ENCODE data around the gene DCAF7. TPM values are rescaled to one million over a fixed set of nuclear protein-coding genes. Genes with fewer than 3 reads are reported as not detected.

Gene DCAF7
- total RNA-seq, 4 donors from 2014 or later = 24.8 to 29.7 (median 25.9) TPM

DNA sequence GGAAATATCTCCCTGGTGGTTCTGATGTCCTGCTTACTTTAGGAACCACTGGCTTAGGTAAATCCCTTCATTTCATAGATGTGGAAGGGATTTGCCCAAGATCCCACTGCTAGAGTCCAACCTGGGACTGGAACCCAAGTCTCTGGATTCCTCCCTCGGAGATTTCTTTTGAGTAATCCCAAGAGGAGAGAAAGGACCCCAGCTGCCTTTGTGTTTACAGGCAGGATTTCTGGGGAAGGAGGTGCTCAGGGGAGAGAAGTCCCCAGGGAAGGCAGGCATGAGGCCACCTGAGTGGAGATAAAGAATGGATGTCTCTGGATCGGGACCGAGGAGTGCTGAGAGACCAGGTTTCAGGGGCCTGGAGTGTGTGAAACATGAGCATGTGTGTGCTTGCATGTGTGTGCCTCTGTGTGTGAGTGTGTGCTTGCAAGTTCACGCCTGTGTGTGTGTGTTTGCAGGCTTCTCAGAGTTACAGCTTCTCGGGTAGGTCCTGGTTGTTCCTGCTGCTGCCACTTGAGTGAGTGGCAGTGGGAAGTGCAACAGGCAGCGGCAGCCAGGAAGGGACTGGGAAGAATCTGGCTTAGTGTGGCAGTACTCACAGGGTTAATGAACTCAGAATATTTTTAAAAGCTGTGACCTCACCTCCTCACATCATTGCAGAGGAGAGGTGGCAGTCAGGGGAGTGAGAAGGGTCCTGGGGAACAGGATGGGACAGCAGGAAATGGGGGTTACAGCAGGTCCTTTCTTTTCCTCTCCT is 24.9 kb upstream of the DCAF7 start:
- intact Hi-C loops (cut with DNase I) = no loop called here
- Histone ChIP-seq H3K36me3 (no peaks in the 10 kb centered on the region), H3K27ac (no peak overlapping the region), H3K9me3 (no peaks in the 10 kb centered on the region), H3K4me3 (no peak overlapping the region), H3K27me3 (peaks cover 0 to 64% (median 0%) of the 10 kb centered on the region in 4 donors), H3K4me1 (peaks cover 0 to 9% (median 5%) of the 10 kb centered on the region in 3 donors)
- WGBS, 2 donors = 47 to 57% methylated on average over 6 of the region's 6 CpGs
- no peak for TF ChIP-seq POLR2A (IDR thresholded peaks at IDR 0.05)
- TF ChIP-seq, protein P1, sequence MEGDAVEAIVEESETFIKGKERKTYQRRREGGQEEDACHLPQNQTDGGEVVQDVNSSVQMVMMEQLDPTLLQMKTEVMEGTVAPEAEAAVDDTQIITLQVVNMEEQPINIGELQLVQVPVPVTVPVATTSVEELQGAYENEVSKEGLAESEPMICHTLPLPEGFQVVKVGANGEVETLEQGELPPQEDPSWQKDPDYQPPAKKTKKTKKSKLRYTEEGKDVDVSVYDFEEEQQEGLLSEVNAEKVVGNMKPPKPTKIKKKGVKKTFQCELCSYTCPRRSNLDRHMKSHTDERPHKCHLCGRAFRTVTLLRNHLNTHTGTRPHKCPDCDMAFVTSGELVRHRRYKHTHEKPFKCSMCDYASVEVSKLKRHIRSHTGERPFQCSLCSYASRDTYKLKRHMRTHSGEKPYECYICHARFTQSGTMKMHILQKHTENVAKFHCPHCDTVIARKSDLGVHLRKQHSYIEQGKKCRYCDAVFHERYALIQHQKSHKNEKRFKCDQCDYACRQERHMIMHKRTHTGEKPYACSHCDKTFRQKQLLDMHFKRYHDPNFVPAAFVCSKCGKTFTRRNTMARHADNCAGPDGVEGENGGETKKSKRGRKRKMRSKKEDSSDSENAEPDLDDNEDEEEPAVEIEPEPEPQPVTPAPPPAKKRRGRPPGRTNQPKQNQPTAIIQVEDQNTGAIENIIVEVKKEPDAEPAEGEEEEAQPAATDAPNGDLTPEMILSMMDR (IDR thresholded peaks at IDR 0.05) = no peak
- DNase-seq = no peak

DNA sequence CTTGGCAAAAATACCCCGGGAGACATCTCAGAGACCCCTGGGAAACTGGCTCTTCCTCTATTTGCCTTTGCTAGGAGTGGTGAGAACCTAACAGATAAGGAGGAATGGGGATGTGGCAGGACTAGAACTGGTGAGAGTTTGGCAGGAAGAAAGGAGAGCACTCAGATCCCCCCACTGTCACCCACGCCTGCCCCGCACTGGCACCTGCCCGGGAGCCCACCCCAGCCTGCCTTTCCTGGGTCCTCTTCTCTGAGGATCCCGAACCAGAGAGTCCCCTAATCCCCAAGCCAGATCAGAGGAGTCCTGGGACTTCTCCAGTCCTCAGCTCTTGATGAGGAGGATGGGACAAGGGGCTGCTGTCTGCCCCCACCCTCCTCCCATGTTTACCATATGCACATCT is 23.4 kb upstream of the DCAF7 start:
- Histone ChIP-seq H3K9me3 (no peaks in the 10 kb centered on the region), H3K4me3 (no peak overlapping the region), H3K36me3 (no peaks in the 10 kb centered on the region), H3K27ac (no peak overlapping the region), H3K27me3 (peaks cover 0 to 54% (median 0%) of the 10 kb centered on the region in 4 donors), H3K4me1 (peaks cover 0 to 9% (median 5%) of the 10 kb centered on the region in 3 donors)
- intact Hi-C loops (cut with DNase I) = no loop called here
- 40 to 62% methylated on average over 2 to 5 of the region's 5 CpGs for WGBS, 2 donors
- TF ChIP-seq, protein P1 (IDR thresholded peaks at IDR 0.05) = no peak
- TF ChIP-seq POLR2A (IDR thresholded peaks at IDR 0.05) = no peak
- DNase-seq = no peak

DNA sequence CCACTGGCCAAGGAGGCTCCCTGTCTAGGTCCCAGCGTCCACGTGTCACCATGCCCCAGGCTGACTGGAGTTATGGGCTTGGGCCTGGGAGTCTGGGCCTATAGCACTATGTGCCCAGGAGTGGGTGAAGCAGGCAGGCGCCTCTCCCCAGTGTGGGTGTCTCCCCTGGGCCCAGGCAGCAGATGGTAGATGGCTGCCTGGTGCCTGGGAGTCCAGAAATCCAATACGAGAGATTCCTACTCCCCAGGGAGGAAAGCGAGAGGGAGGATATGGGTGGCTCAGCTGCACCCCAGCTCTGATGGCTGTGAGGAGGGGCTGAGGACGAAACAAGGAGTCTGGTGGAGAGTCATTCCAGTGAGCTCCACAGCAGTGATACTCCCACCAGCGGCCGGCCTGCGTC is 22.1 kb upstream of the DCAF7 start:
- 87% methylated on average over 4 to 5 of the region's 9 CpGs for WGBS, 2 donors
- no peak overlapping the region for H3K27ac ChIP-seq
- H3K27me3 ChIP-seq = peaks cover 0 to 41% (median 0%) of the 10 kb centered on the region in 4 donors
- no peak for DNase-seq
- intact Hi-C loops (cut with DNase I) = no loop called here
- H3K4me1 ChIP-seq = peaks cover 0 to 3% (median 2%) of the 10 kb centered on the region in 3 donors
- no peak overlapping the region for H3K4me3 ChIP-seq
- no peaks in the 10 kb centered on the region for H3K36me3 ChIP-seq
- H3K9me3 ChIP-seq = no peaks in the 10 kb centered on the region
- TF ChIP-seq, protein P1 (IDR thresholded peaks at IDR 0.05) = no peak
- no peak for TF ChIP-seq POLR2A (IDR thresholded peaks at IDR 0.05)

DNA sequence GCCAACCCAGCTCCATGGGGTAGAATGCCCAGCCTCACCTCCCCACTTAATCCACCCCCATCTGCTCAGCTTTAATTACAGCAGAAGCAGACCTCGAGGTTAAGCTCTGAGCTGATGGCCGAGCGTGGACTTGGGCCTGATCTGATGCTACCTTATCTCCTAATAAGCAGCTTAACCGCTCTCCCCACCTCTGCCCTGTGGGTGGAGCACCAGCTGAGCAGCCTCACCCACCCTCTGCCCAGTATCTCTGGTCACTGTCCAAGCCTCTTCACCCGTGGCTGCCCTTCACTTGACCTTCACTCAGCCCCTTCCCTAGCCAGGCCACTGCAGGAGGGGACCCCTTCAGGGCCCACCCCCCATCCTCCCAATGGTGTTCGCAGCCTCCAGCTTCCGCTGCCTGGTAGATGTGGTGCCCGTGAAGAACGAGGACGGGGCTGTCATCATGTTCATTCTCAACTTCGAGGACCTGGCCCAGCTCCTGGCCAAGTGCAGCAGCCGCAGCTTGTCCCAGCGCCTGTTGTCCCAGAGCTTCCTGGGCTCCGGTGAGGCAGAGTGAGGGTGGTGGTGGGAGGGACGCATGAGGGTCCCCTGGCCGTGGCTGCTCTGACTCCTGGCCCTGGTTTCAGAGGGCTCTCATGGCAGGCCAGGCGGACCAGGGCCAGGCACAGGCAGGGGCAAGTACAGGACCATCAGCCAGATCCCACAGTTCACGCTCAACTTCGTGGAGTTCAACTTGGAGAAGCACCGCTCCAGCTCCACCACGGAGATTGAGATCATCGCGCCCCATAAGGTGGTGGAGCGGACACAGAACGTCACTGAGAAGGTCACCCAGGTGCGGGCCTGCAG is 20.3 kb upstream of the DCAF7 start:
- Histone ChIP-seq H3K36me3 (no peaks in the 10 kb centered on the region), H3K4me1 (no peaks in the 10 kb centered on the region), H3K27me3 (peaks cover 0 to 24% (median 0%) of the 10 kb centered on the region in 4 donors), H3K9me3 (no peaks in the 10 kb centered on the region), H3K27ac (no peak overlapping the region), H3K4me3 (no peak overlapping the region)
- intact Hi-C loops (cut with DNase I) = no loop called here
- no peak for DNase-seq
- WGBS, 2 donors = 46 to 82% methylated on average over 5 to 17 of the region's 26 CpGs
- TF ChIP-seq, protein P1 (IDR thresholded peaks at IDR 0.05) = no peak
- TF ChIP-seq POLR2A (IDR thresholded peaks at IDR 0.05) = no peak

DNA sequence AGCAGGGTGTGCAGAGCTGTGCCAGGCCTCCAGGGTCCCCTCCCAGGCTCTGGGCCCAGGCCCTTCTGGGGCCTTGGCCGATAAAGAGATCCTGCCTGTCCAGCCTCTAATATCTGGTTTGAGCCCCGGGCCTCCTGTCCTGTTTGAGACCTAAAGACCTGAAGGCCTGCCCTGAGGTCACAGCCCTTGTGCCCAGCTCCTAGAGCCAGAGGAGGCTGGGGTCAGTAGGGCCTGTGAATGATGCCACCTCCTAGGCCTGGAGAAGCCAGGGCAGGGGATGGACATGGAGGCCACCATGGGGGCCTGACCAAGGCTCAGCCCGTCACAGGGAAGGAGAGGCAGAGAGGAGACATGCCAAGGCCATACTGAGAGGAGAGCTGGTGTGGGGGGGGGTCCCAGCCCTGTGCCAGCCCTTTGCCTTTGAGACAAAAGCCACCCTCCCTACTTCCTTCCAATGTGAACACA is 19.7 kb upstream of the DCAF7 start:
- no CpG with 5 or more reads among the region's 3 CpGs for WGBS, 2 donors

More for the DNA sequence above, 19.7 kb upstream of the DCAF7 start:
- no peaks in the 10 kb centered on the region for H3K4me1 ChIP-seq
- intact Hi-C loops (cut with DNase I) = no loop called here
- H3K9me3 ChIP-seq = no peaks in the 10 kb centered on the region
- H3K27me3 ChIP-seq = peaks cover 0 to 17% (median 0%) of the 10 kb centered on the region in 4 donors
- no peaks in the 10 kb centered on the region for H3K36me3 ChIP-seq
- H3K27ac ChIP-seq = no peak overlapping the region
- TF ChIP-seq, protein P1 (IDR thresholded peaks at IDR 0.05) = no peak
- no peak overlapping the region for H3K4me3 ChIP-seq
- DNase-seq = no peak
